ENCODE results near the gene ACVR1. TPM values are rescaled to one million over a fixed set of nuclear protein-coding genes. Genes with fewer than 3 reads are reported as not detected.

ACVR1 gene
- total RNA-seq, 2 experiments from 2014 or later: 8.3 to 10.1 TPM

GRCh38 chr2:157819761-157820160, 56.4 kb downstream of the ACVR1 start:
- ATAC-seq (no peak), DNase-seq (no peak)
- Mint-ChIP-seq H3K9me3 (no peaks in the 10 kb centered on the region), H3K4me3 (no peak overlapping the region), H3K4me1 (ENCODE audit: low read depth) (peaks cover 4% of the 10 kb centered on the region), H3K27ac (no peak overlapping the region), H3K36me3 (ENCODE audit: low read depth) (peaks cover 17% of the 10 kb centered on the region), H3K27me3 (no peaks in the 10 kb centered on the region)
- ChIA-PET CTCF (no interaction called here), POLR2A (no interaction called here)
- TF ChIP-seq CTCF (IDR thresholded peaks at IDR 0.05): no peak
- intact Hi-C loops (cut with micrococcal nuclease): no loop called here

DNA sequence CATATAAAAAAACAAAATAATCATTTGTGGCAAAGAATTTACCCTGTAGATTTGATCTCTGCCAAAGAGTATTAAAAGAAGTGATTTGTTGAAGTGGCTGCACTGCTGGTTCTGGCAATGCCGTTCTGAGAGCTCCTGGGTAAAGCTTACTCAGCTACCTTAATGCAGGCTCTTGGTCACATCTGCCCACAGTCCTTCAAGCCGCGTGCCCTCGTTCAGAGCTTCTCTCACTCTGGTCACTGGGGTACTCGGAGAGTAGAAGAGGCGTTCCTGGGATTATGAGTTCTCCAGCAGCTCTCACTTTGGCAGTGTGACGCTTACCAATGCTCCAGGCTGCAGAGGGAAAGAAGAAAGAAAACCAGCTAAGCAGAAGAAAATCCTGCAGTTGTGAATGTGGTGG, 57.9 kb downstream of the ACVR1 start:
- peaks cover 4% of the 10 kb centered on the region for H3K4me1 Mint-ChIP-seq (ENCODE audit: low read depth)
- ATAC-seq (no peak), DNase-seq (no peak)
- H3K9me3 Mint-ChIP-seq: no peaks in the 10 kb centered on the region
- no peak overlapping the region for H3K27ac Mint-ChIP-seq
- peaks cover 21% of the 10 kb centered on the region for H3K36me3 Mint-ChIP-seq (ENCODE audit: low read depth)
- H3K4me3 Mint-ChIP-seq: no peak overlapping the region
- ChIA-PET POLR2A (no interaction called here), CTCF (no interaction called here)
- no peaks in the 10 kb centered on the region for H3K27me3 Mint-ChIP-seq
- TF ChIP-seq CTCF (IDR thresholded peaks at IDR 0.05): no peak
- intact Hi-C loops (cut with micrococcal nuclease): no loop called here

GRCh38 chr2:157815421-157815820, 60.7 kb downstream of the ACVR1 start:
- intact Hi-C loops (cut with micrococcal nuclease): no loop called here
- Mint-ChIP-seq H3K27ac (no peak overlapping the region), H3K4me3 (no peak overlapping the region), H3K36me3 (ENCODE audit: low read depth) (peaks cover 28% of the 10 kb centered on the region), H3K9me3 (no peaks in the 10 kb centered on the region), H3K4me1 (ENCODE audit: low read depth) (peaks cover 6% of the 10 kb centered on the region), H3K27me3 (no peaks in the 10 kb centered on the region)
- no peak for DNase-seq
- ChIA-PET CTCF (no interaction called here), POLR2A (no interaction called here)
- no peak for ATAC-seq
- no peak for TF ChIP-seq CTCF (IDR thresholded peaks at IDR 0.05)

GRCh38 chr2:157813467-157813866, 62.7 kb downstream of the ACVR1 start:
- ATAC-seq (no peak), DNase-seq (no peak)
- peaks cover 6% of the 10 kb centered on the region for H3K4me1 Mint-ChIP-seq (ENCODE audit: low read depth)
- no peak overlapping the region for H3K4me3 Mint-ChIP-seq
- POLR2A ChIA-PET: no interaction called here
- intact Hi-C loops (cut with micrococcal nuclease): no loop called here
- TF ChIP-seq CTCF (IDR thresholded peaks at IDR 0.05): no peak
- peaks cover 25% of the 10 kb centered on the region for H3K36me3 Mint-ChIP-seq (ENCODE audit: low read depth)
- CTCF ChIA-PET: no interaction called here
- no peak overlapping the region for H3K27ac Mint-ChIP-seq
- H3K27me3 Mint-ChIP-seq: no peaks in the 10 kb centered on the region
- no peaks in the 10 kb centered on the region for H3K9me3 Mint-ChIP-seq

DNA sequence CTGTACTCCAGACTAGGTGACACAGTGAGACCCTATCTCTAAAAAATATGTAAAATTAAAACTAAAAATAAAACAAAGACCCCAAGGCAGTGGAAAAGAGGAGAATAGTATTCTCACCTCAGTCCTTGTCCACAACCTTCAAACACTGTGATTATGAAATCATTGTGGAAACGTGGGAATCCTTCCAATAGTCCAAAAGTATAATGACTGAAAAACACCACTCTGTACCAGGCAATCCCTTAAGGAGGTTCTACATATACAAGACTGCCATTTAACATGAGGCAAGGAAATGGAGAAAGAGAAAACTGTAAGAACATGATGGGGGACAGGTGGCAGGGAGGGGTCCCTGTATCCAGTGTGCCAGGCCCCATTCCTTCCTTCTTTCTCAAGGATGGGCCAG, 66.1 kb downstream of the ACVR1 start:
- POLR2A ChIA-PET: no interaction called here
- H3K4me1 Mint-ChIP-seq (ENCODE audit: low read depth): peaks cover 13% of the 10 kb centered on the region
- intact Hi-C loops (cut with micrococcal nuclease): no loop called here

More for the DNA sequence above, 66.1 kb downstream of the ACVR1 start:
- H3K9me3 Mint-ChIP-seq: no peaks in the 10 kb centered on the region
- CTCF ChIA-PET: no interaction called here
- ATAC-seq (no peak), DNase-seq (no peak)
- peaks cover 18% of the 10 kb centered on the region for H3K36me3 Mint-ChIP-seq (ENCODE audit: low read depth)
- no peak overlapping the region for H3K4me3 Mint-ChIP-seq
- TF ChIP-seq CTCF (IDR thresholded peaks at IDR 0.05): no peak
- H3K27me3 Mint-ChIP-seq: no peaks in the 10 kb centered on the region
- H3K27ac Mint-ChIP-seq: no peak overlapping the region
